Hepatic stellate cell (primary cell): ENCODE data around the gene SPIN2A.
A peak's percentile ranks its signal among the peaks of the same experiment; 100 is the strongest.
"Not testable (repeated sequence)": the region's sequence is repeated elsewhere in the genome, so short reads cannot be mapped to it uniquely, and the experiment has no call there.

ENCODE experiments used
- DNase-seq: peaks from one replicate; pipeline ENCODE4 v3.0.0; 2011; ENCODE audit warnings: low spot score

Gene SPIN2A

DNA sequence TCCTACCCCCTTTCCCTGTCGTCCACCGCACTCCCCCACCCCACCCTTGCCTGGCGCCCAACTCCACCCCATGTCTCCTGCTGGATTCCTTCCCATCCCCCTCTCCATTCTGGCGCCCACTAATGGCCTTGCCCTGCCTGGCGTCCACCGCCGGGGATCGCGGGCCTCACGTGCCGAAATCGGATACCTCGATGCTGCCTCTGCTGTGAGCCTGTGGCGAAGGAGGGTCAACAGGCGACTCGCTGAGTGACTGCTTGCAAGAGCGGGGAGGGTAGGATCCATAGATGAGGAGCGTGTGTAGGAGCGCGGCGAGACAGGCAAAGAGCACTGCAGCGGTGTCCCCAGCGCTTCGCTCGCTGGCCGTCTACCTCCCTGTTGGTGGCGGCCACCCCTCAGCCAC is at the start of gene SPIN2A:
Gene SPIN2A (minus strand): TSS at position 325 of the 400 bp plus-strand sequence. CDS start 800 bp downstream, outside the sequence.
- not testable (repeated sequence) for DNase-seq

DNA sequence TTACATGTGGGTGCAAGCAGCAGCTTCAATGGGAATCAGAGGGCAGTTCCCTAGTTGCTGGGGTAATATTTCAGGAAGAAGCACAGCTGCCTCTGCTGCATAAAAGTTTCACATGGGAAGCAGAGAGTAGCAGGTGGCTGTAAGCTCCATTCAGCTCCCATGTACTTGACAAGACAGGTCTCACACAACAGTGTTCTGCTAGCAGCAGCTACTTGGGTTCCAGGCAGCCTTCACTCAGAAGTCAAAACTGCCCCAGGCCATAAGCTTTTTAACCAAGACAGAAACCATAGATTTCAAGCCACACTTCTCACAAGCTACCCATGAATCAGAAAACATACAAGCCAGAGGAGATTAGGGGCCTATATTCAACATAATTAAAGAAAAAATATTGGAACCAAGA is 41.4 kb upstream of the SPIN2A start:
- no peak for DNase-seq

DNA sequence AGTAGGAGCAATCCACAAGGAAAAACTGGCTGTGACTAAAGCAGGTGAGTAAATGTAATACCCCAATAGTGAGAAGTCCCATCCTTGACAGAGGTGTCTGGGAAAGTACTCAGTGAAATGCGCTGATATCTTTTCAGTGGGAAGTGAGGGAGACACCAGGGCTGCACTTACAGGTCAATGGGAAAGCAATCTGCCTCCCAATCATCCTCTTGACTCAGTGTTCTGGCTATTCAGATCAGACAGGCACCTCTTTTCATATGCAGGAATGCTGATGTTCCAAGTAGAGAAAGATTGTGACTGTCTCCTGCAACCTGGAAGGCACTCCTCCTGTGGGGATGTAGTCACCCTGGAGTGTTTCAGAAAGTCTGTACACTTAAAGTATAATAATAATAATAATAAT is 39.9 kb upstream of the SPIN2A start:
- DNase-seq = no peak

DNA sequence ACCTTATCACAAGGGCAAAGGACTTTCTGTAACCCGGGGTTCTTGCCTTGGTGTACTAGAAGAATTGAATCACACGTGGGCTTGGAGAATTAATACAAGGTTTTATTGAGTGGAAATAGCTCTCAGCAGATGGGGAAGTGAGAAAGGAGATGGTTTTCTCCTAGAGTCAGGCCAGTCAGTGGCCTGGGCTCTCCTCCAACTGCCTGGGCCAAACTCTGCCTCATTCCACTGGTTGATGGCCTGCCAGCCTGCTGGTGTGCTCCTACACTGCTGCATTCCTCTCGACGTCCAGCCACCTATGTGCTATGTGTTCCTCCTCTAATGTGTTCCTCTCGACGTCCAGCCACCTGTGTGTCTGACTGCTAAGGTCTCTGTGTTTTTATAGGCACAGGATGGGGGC is 35.3 kb upstream of the SPIN2A start:
- DNase-seq = no peak

DNA sequence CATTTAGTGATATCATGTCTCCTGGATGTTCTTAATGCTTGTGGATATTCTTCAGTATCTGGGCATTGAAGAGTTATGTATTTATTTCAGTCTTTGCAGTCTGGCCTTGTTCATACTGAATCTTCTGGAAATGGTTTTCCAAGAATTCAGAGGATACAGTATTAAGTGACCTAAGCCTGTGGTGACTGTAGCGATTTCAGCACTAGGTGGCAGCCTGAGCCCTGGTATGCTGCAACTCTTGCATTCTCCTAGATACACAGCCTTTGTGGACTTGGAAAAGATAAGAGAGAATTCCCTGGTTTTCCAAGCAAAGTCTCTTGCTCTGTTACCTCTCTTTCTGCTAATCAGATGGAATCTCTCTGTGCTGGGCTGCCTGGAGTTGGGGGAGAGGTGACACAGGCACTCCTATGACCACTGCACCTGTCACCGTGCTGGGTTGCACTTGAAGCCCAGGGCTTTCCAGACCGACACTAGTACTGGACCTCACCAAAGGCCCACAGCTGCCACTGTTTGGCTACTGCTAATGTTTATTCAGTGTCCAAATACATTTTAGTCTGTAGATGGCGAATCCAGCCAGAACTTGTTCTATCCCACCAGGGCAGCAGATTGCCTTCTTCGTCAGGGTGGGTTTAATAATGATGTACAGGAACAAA is 19.3 kb upstream of the SPIN2A start:
- DNase-seq = peak; percentile 35

DNA sequence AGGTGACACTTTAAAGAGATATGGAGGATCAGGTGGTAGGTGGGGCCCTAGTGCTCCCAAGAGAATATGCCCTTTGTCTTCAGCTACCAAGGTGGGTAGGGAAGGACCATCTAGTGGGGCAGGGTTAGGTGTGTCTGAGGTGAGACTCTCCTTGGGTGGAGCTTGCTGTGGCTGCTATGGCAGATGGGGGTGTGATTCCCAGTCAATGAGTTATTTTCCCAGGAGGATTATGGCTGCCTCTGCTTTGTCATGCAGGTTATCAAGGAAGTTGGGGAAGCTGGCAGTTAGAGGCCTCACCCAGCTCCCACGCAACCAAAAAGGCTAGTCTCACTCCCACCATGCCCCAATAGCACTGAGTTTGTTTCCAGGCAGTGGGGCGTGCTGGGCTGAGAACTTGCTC is 18.0 kb upstream of the SPIN2A start:
- no peak for DNase-seq

DNA sequence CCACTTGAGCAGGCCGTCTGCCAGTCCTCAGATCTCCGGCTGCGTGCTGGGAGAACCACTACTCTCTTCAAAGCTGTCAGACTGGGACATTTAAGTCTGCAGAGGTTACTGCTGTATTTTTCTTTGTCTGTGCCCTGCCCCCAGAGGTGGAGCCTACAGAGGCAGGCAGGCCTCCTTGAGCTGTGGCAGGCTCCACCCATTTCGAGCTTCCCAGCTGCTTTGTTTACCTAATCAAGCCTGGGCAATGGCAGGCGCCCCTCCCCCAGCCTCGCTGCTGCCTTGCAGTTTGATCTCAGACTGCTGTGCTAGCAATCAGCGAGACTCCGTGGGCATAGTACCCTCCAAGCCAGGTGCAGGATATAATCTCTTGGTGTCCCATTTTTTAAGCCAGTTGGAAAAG is 15.0 kb upstream of the SPIN2A start:
- DNase-seq = not testable (repeated sequence)

DNA sequence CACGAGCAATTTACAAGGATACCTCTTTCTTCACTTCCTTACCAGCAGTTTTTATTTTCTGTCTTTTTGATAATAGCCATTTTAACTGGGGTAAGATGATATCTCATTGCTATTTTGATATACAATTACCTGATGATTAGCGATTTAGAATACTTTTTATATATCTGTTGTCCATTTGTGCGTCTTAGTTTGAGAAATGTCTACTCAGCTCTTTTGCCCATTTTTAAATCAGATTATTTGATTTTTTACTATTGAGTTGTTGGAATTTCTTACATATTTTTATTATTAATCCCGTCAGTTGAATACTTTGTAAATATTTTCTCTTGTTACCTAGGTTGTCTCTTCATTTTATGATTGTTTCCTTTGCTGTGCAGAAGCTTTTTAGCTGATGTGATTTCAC is 1.5 kb upstream of the SPIN2A start:
- no peak for DNase-seq

DNA sequence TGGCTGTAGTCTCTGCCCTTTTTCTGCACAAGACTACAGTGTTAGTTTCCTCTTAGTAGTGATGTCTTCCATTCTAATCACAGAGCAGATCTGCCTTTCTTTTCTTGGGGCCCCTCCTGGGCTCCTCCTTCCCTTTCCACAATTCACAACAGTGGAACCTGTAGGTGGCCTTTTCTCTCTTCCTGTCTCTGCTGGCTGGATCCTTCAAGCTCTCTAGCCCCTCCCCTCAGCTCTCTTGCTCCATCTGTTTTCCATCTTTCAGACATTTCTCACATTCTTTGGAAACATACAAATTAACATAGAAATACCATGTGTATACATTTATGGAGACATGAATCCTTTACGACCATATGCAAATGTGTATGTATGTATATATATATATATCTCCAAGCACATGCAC is 304 bp upstream of the SPIN2A start:
- peak; percentile 33 for DNase-seq

DNA sequence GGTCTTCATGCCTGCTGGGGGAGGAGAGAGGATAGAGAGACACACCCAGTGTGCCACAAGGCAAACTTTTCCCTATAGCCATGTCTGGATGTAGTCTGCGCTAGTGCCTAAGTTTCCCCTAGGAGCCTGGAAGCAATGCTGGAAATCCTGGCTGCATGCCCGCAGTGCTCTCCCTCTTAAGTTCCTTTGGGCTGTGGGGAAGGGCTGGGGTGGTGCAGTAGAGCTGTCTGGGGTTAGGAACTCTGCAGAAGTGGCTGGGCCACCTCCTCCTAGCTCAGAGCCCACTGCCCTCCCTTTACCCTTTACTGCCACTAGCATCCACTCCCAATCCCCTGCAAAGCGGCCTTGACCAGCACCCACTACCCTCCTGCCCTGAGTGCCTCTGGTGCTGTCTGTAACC is 608 bp downstream of the SPIN2A start:
- not testable (repeated sequence) for DNase-seq

DNA sequence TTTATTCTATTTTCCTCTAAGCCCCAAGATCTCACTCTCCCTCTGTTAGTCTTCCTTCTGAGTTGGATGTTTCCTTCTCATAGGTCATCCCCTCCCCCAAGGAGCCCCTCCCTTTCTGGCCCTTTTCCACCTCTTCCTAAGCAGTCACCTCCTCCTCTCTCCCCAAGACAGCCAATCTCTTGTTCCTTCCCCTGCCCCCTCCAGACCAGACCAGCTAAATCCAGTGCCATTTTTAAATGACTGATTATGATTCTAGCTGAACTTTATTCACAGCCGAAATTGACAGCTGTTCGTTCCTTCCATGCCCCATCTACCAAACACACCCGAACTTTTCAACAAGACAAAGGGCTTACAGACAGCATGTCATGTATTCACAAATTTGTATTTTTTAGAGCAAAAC is 1.9 kb downstream of the SPIN2A start:
- DNase-seq = no peak

DNA sequence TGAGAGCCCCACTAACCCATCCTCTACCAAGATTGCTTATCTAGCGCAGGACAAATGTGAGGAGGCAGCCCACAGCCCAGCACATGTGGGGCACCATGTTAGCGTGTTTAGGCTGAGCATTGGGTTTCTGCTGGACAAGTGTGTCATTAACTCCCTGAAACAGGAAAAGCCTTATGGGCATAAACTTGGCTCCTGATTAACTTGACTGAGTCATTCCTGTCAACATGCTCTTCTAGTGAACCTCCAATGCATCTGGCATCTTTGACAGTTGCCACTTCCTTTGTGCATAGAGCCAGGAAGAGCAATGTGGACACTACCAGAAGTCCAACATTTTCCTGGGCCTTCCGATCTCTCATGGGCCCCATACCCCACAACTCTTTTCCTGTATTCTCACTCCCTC is 2.5 kb downstream of the SPIN2A start:
- no peak for DNase-seq

DNA sequence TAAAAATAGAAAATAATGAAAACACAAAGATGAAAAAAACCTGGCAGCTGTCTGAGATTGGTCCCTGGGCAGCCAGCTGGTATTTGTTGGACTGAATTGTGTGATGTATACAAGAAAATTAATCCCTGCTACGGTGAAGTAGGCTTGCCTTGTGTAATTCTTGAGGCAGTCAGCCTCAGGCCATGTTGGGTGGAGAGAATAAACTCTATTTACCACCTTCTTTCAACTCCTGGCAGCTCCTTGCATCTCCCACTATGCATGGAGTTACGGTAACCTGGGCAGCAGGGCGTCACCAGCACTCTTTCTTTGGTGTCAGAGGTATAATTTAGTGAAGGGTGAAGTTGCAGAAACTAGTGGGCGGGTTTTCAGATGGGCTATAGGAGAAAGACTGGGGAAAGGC is 3.5 kb downstream of the SPIN2A start:
- no peak for DNase-seq

DNA sequence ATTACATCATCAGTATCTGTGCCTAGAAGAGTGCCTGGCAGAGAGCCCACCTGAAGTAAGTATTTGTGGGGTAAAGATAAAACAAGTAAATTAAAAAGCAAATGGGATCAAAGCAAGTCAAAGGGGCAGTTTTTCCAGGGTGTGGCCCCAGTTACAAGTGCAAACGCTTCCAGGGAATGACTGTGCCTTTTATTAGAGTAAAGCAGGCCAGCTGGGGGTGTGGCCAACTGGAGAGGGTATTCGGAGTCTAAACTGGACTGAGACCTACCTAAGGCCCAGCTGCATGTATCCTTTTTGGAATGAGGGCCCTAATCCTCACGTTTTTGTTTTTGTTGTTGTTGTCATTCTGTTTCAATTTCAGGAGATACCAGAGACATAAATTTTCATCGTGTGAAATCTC is 3.9 kb downstream of the SPIN2A start:
- DNase-seq = not testable (repeated sequence)

DNA sequence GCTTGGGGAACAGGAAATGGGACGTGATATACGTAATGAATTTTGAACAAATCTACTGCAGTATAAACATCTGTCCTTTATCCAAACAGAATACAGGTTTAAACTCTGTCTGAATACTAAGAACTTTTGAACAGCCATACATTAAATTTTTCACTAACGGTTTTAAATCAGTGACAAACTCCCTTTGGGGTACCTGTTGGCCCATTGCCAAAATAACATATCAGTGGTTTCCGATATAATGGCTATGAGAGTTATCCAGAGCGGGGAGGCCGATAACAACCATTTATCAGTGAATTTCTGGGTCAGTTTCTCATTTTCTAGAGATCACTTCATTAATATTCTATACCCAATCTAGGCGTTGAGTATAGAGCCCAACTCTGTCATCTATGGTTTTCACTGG is 5.2 kb downstream of the SPIN2A start:
- no peak for DNase-seq

DNA sequence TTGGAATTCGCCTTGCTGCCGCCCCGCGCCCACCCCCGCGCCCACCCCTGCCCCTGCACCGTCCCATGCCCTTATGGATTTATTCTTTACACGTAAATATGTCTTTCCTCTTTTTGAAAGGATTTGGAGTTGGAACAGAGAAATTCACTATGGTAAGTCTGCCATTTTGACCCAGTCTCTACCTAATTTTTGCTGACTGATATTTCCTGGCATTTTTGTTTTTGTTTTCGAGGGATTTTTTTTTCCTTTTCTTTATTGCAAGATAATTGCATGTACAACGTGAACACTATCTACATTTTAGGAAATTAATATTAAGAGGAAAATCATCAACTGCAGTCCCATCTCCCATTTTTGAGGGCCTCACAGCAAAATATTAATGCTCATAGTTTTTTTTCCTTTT is 15.4 kb downstream of the SPIN2A start:
- no peak for DNase-seq

DNA sequence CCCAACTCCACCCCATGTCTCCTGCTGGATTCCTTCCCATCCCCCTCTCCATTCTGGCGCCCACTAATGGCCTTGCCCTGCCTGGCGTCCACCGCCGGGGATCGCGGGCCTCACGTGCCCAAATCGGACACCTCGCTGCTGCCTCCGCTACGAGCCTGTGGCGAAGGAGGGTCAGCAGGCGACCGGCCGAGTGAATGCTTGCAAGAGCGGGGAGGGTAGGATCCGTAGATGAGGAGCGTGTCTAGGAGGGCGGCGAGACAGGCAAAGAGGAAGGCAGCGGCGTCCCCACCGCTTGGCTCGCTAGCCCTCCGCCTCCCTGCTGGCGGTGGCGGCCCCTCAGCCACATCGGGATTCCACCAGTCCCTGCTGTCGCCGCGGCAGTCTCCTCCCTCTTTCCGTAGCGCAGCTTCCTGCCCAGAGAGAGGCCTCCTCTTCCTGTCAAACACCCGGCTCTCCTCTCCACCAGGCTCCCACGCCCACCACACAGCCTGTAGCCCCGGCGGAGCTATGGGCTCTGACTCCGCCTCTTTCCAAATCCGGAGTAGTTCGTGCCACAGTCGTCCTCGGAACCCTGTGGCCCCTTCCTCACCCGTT is 15.9 kb downstream of the SPIN2A start, which contains the start of gene SPIN2B:
Gene SPIN2B (minus strand): TSS at position 387 of the 594 bp plus-strand sequence.
- DNase-seq = peak; percentile 79

DNA sequence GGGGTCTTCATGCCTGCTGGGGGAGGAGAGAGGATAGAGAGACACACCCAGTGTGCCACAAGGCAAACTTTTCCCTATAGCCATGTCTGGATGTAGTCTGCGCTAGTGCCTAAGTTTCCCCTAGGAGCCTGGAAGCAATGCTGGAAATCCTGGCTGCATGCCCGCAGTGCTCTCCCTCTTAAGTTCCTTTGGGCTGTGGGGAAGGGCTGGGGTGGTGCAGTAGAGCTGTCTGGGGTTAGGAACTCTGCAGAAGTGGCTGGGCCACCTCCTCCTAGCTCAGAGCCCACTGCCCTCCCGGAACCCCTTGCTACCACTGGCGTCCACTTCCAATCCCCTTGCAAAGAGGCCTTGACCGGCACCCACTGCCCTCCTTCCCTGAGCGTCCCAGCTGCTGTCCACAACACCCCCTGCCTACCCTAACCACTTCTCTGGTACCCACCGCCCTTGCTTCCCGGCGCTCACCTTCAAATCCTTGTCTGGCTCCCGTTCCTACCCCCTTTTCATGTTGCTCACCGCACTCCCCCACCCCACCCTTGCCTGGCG is 16.5 kb downstream of the SPIN2A start:
- DNase-seq = not testable (repeated sequence)

DNA sequence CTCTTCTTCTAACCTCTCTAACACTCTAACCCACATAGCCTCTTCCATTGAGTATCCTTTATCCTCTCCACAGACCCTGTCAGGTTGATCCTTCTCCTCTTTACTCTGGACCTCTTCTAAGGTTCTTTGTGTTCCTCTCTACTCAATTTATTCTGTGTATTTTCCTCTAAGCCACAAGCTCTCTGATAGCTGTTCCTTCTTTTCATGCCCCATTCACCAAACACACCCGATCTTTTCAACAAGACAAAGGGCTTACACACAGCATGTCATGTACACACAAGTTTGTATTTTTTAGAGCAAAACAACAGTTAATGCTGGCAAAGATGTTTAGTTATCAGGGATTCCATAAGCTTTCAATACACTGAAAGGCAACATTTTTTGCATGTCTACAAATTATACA is 17.8 kb downstream of the SPIN2A start:
- no peak for DNase-seq

DNA sequence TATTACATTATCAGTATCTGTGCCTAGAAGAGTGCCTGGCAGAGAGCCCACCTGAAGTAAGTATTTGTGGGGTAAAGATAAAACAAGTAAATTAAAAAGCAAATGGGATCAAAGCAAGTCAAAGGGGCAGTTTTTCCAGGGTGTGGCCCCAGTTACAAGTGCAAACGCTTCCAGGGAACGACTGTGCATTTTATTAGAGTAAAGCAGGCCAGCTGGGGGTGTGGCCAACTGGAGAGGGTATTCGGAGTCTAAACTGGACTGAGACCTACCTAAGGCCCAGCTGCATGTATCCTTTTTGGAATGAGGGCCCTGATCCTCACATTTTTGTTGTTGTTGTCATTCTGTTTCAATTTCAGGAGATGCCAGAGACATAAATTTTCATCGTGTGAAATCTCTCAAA is 19.6 kb downstream of the SPIN2A start:
- DNase-seq = not testable (repeated sequence)

DNA sequence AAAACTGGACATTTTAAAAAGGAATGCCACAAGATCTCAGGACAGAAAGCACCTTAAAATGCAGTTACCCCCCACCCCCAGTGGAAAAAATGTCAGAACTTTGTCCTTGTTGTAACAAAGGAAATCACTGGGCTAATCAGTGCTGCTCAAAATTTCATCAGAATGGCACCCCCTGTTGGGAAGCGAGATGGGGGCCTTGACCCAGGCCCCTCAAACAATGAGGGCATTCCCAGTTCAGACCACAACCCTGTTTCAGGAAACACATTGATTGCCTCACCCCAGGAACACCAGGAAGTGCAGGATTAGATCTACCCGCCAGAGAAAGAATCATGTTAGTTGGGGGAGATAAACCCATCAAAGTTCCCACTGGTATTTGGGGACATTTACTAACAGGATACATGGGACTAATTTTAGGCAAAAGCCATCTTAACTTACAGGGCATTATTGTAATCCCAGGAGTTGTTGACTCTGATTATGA is 32.2 kb downstream of the SPIN2A start:
- DNase-seq = no peak

DNA sequence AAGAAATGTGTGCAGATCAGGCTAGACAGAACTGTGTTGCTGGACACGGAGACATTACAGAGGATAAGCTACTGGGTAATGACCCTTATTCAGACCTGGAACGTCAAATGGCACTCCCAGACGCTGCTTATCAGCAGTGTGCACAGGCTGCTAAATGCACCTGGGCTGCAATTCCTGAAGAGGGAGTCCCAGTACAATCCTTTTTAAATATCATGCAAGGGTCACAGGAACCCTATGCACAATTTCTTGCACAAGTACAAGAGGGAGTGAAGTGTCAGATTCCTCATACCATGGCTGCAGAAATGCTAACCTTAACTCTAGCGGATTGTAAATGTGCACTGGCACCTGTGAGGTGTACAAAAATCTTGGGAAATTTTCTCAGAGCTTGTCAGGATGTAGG is 32.8 kb downstream of the SPIN2A start:
- no peak for DNase-seq

DNA sequence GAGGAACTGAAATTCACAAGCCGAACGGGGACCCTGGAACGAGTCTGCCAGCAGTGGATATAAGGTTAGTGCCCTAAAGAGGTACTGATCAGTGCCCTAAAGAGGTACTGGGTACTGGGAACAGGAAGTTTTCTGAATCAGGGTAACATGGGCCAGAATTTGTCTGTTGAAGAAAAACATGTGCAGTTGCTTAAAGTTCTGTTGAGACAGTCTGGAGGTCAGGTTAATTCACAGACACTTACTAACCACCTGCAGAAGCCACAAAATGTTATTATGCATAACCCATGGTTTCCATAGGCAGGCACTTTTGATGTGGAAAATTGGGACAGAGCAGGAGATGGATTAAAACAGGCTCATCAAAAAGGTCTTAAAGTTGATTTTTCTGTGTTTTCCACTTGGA is 33.7 kb downstream of the SPIN2A start:
- no peak for DNase-seq

DNA sequence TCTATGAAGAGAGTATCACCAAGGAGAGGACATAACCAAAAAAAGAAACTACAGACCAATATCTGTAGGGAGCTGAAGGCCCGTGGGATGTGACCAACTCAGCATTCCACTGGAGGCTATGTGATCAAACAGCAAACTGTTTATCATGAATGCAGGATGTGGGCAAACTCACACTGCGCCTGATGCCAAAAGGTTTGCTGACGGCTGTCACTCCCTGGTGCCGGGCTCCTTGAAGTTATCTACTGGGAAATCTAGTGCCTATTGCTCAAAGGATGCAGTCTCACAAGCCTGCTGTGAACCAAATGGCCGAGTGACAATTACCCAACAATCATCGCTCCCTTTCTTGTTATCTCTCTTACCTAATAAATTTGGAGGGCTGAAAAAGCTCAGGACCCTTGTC is 34.3 kb downstream of the SPIN2A start:
- DNase-seq = not testable (repeated sequence)
